ENCODE measurements around the gene CYP11A1.

Gene CYP11A1

GRCh38 chr15:74412159-74412558 is 44.7 kb upstream of the CYP11A1 start:
- in situ Hi-C loops (cut with HindIII; ENCODE audit: low sequenced_read_pairs) = no loop called here
- no peak overlapping the region for H3K4me3 ChIP-seq (ENCODE audit: low read depth, low read length)
- DNase-seq (ENCODE audit: low read depth, low spot score) = no peak
- TF ChIP-seq CTCF (IDR thresholded peaks at IDR 0.05; ENCODE audit: low read depth, low read length) = no peak

- in situ Hi-C loops (cut with HindIII; ENCODE audit: low sequenced_read_pairs) = no loop called here
- no peak overlapping the region for H3K4me3 ChIP-seq (ENCODE audit: low read depth, low read length)
- TF ChIP-seq CTCF (IDR thresholded peaks at IDR 0.05; ENCODE audit: low read depth, low read length) = no peak
- no peak for DNase-seq (ENCODE audit: low read depth, low spot score)
These were observed 44.2 kb upstream of the CYP11A1 start for GRCh38 chr15:74411686-74412085.

- in situ Hi-C loops (cut with HindIII; ENCODE audit: low sequenced_read_pairs) = no loop called here
- no peak overlapping the region for H3K4me3 ChIP-seq (ENCODE audit: low read depth, low read length)
- DNase-seq (ENCODE audit: low read depth, low spot score) = no peak
- TF ChIP-seq CTCF (IDR thresholded peaks at IDR 0.05; ENCODE audit: low read depth, low read length) = no peak
These were observed 43.1 kb upstream of the CYP11A1 start for GRCh38 chr15:74410502-74410901.

- no peak for TF ChIP-seq CTCF (IDR thresholded peaks at IDR 0.05; ENCODE audit: low read depth, low read length)
- in situ Hi-C loops (cut with HindIII; ENCODE audit: low sequenced_read_pairs) = no loop called here
- H3K4me3 ChIP-seq (ENCODE audit: low read depth, low read length) = no peak overlapping the region
- no peak for DNase-seq (ENCODE audit: low read depth, low spot score)
These were observed 41.8 kb upstream of the CYP11A1 start for GRCh38 chr15:74409225-74409624.

- in situ Hi-C loops (cut with HindIII; ENCODE audit: low sequenced_read_pairs) = no loop called here
- no peak for TF ChIP-seq CTCF (IDR thresholded peaks at IDR 0.05; ENCODE audit: low read depth, low read length)
- H3K4me3 ChIP-seq (ENCODE audit: low read depth, low read length) = no peak overlapping the region
- DNase-seq (ENCODE audit: low read depth, low spot score) = no peak
These were observed 41.4 kb upstream of the CYP11A1 start for GRCh38 chr15:74408815-74409214.

GRCh38 chr15:74408385-74408784 is 40.9 kb upstream of the CYP11A1 start:
- DNase-seq (ENCODE audit: low read depth, low spot score) = no peak
- no peak for TF ChIP-seq CTCF (IDR thresholded peaks at IDR 0.05; ENCODE audit: low read depth, low read length)

More at GRCh38 chr15:74408385-74408784, 40.9 kb upstream of the CYP11A1 start:
- H3K4me3 ChIP-seq (ENCODE audit: low read depth, low read length) = no peak overlapping the region
- in situ Hi-C loops (cut with HindIII; ENCODE audit: low sequenced_read_pairs) = no loop called here
